Left cardiac atrium (tissue), 4 donors: ENCODE data around the gene PSME2. TPM values are rescaled to one million over a fixed set of nuclear protein-coding genes. Genes with fewer than 3 reads are reported as not detected.

Experiments used
- ATAC-seq, 2 donors: fragments of 200-7000 bp; cut with Tn5 transposase; one replicate each; pipeline ENCODE4 v1.9.1; 2020; ENCODE audit warnings: mild to moderate bottlenecking in 2 of 2, moderate library complexity in 2 of 2
- DNase-seq: peaks from one replicate; pipeline ENCODE4 v3.0.0-alpha.2; 2020
- intact Hi-C, 2 donors: fragments of 100-400 bp; cut with DNase I; formaldehyde crosslinking; loops; one replicate each; pipeline versions ENCODE4 v1.14.1 to v1.15.1; 2022 to 2023
- total RNA-seq, 2 donors: library from RNA; stranded (reverse); fragmentation: NEBNext Ultra II Directional; extraction: Animal tissue kit (Norgen Biotek cat#: 25700); gene quantifications; one replicate each; pipeline ENCODE4 v1.2.1, GENCODE V29; 2021
- donor health status: DM: no; HTN: yes; CAD: no.
- donor health status: DM: no; HTN: yes; CAD: no; lungs with severe emphysema.
- donor health status: DM: yes; HTN: yes; CAD: no.
- donor health status: Dilated cardiomyopathy.

PSME2 gene
- total RNA-seq, 2 donors from 2014 or later = 65.5 to 84.2 TPM

DNA sequence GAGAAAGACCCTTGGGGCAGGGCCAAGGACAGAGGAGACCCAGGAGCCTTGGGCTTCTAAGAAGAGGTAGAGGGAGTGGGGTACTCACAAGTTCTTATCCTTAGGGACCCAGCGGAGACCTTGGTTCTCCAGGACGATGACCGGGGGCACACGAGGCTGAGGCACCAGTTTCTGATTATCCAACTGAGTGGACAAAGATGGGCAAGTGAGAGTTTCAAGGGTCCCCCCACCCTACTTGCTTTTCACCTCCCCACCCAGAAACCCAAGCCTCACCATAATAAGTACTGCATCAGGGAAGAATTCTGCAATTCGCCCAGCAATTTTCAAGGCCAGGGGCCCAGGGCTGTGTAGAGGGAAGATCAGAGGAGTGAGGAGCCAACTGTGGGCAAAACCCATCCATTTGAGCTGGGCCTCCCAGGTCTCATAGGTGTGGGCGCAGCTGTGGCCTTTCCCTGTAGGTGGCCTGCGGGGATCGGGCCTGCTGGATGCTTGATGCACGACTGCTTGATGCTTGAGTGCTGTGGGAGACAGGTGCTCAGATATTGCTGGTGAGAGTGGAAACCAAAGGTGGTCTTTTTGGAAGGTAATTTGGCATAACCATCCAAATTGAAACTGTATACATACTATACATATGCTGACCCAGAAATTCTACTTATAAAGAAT, 7.0 kb downstream of the PSME2 start:
- DNase-seq (no peak), ATAC-seq (no peak)
- intact Hi-C loops = no loop called here

DNA sequence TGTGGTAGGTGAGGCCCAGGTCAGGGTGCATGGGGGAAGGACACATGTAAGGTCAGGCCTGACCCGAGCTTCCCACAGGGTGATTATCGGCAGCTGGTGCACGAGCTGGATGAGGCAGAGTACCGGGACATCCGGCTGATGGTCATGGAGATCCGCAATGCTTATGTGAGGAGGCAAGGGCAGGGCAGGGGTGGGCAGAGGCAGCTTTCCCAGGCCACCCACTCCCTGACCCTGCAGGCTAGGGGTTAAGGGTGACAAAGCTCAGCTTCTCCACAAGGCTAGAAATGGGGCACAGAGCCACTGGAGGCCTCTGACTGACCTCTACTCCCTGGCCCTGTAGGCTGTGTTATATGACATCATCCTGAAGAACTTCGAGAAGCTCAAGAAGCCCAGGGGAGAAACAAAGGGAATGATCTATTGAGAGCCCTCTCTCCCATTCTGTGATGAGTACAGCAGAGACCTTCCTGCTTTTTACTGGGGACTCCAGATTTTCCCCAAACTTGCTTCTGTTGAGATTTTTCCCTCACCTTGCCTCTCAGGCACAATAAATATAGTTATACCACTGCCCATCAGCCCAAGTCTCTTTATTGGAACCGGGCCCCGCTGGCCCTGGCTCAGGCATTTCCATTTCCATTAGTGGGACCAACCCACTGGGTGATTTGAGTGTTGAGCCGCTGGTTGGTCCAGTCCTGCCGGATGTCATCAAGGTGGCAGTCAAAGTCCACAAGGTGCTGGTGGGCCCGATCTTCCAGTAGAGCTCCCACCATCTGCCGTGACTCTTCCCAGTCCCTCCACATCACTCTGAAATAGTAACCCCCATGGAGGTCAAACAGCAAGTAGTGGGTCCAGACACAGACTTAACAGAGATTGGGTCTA, 7.8 kb downstream of the PSME2 start:
- ATAC-seq (no peak), DNase-seq (no peak)
- intact Hi-C loops = no loop called here

DNA sequence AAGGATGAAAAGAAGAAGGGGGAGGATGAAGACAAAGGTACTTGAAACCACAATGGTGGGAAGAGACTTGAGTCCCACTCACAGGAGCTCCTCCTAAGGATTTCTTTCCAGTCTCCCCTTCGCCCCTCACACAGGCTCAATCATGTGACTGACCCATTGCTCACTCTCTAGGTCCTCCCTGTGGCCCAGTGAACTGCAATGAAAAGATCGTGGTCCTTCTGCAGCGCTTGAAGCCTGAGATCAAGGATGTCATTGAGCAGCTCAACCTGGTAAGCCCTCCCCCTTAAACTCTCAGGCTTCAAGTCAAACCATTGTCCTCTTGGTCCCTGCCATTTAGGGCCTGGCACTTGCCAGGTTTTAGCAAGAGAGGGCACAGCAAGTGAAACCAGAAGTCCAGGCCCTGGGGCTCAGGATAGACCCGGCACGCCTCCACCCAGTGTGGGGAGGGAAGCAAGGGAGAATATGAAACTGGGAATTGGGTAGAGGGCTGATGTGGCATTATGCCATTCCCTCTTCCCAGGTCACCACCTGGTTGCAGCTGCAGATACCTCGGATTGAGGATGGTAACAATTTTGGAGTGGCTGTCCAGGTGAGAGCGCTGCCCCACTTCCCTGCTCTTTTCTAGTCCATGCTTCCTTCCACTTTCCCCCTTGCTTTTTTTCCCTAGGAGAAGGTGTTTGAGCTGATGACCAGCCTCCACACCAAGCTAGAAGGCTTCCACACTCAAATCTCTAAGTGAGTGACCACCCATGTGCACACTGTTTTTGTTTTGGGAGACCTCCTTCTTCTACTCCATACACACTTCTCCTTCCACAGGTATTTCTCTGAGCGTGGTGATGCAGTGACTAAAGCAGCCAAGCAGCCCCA, 8.6 kb downstream of the PSME2 start:
- ATAC-seq = no peak
- DNase-seq = no peak

DNA sequence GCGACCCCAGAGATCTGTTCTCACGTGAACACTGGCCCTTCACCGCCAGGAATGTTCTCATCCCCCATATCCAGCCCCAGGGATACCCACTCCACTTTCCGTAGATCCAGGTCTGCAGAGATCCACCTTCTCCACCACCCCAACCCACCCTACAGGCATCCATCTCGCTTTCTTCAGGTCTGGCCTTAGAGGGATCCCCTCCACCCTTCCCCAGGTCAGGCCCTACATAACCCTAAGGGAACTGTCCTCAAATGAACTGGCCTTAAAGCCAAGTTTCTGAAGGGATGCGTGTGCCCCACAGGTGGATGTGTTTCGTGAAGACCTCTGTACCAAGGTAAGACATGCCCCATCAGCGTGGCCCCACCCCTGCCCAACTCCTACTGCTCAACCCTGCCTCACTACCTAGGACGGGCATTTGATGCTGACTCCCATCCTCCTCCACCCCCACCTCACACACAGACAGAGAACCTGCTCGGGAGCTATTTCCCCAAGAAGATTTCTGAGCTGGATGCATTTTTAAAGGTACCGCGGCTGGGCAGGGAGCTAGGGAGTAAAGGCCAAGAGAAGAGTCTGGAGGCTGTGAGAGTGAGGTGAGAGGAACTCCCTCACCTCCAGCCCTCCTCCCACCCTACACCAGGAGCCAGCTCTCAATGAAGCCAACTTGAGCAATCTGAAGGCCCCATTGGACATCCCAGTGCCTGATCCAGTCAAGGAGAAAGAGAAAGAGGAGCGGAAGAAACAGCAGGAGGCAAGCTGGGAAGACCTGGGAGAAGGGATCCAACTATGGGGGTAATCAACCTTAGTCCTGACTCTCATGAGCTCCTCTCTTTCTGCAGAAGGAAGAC, 9.5 kb downstream of the PSME2 start:
- ATAC-seq (no peak), DNase-seq (no peak)
- intact Hi-C loops = no loop called here

More for the DNA sequence above, 8.6 kb downstream of the PSME2 start:
- intact Hi-C loops = no loop called here

DNA sequence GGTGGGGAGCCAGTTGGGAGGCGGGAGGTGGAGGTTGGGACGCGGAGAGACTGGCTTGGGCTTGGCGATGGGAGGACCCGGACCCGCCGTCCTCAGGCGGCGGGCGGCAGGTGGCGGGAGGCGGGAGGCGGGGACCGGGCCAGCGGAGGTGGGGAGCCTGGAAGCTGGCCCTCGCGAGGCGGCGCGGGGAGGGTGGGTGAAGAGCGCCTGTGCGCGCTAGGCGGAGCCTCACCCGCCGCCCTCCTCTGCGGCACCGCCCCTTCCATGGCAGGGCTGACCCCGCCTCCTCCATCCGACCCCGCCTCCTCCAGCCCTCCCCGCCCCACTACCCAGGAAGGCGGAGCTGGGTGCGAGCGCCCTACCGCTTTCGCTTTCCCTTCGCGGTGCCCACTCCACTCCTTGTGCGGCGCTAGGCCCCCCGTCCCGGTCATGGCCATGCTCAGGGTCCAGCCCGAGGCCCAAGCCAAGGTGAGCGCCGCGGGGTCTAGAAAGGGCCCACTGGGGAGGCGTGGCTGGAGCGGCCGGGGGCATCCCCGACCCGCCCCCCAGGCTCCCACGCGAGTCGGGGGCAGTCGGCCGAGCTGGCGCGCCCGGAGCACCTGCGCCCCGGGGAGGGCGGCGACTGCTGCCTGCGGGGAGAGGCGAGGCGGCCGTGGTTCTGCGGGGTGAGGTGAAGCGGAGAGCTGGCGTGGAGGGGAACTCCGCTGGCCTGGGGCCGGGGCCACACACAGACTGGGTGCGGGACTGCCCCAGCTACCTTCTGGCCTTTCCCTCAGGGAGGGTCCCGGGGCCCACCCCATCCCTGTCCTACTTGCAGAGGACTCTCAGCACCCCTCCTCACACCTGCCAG, 10.4 kb downstream of the PSME2 start, which contains the start of gene PSME1:
Gene PSME1, plus strand, starts transcription at position 361 of the 850 bp plus-strand sequence. Its CDS starts 69 bp downstream, at position 430.
- DNase-seq = peak; percentile 95
- intact Hi-C loops = no loop called here
- ATAC-seq = peak; percentile 95

DNA sequence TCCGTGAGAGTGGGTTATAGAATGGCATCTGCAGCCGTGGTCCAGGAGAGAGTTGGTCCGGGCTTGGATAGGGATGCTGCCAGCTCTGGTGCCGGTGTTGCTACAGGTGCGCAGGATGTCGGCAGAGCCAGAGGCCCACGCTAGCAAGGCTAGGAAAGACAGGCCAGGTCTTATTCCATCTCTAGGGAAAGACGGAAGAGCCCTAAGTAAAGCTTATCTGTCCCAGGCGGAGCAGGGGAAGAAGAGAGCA, 10.9 kb downstream of the PSME2 start:
- DNase-seq (no peak), ATAC-seq (no peak)
- intact Hi-C loops = no loop called here

DNA sequence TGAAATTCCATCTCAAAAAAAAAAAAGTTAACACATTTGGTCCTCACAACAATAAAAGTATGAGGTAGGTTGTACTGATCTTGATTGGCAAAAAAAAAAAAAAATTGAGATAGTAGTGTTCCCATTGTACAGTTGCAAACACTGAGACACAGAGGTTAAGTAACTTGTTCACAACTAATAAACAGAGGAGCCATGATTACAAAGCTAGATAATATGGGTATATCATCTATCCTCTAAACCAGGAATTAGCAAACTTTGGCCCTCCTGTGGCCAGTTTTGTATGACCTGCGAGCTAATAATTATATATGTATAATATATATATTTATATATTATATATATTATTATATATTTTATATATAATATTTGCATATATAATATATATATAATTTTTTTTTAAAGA, 12.7 kb downstream of the PSME2 start:
- no peak for ATAC-seq
- intact Hi-C loops = no loop called here
- DNase-seq = no peak

DNA sequence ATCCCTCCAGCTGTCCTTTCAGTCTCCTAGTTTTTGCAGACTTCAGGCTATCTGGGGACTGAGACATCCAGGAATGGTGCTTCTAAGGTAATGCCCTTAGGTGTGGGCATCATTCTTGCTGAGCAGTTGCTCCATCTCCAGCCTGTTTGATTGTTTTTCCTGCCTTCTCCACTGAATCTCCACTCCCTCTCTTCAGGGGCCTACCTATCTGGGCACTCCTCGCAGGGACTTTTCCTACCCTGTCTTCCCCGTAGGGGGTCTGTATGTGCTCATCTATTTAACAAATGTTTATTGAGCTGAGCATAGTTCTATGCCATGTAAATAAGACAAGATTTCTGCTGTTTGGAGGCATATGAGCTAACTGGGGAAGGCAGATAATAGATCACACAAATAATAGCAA, 13.4 kb downstream of the PSME2 start:
- DNase-seq = no peak
- no peak for ATAC-seq

DNA sequence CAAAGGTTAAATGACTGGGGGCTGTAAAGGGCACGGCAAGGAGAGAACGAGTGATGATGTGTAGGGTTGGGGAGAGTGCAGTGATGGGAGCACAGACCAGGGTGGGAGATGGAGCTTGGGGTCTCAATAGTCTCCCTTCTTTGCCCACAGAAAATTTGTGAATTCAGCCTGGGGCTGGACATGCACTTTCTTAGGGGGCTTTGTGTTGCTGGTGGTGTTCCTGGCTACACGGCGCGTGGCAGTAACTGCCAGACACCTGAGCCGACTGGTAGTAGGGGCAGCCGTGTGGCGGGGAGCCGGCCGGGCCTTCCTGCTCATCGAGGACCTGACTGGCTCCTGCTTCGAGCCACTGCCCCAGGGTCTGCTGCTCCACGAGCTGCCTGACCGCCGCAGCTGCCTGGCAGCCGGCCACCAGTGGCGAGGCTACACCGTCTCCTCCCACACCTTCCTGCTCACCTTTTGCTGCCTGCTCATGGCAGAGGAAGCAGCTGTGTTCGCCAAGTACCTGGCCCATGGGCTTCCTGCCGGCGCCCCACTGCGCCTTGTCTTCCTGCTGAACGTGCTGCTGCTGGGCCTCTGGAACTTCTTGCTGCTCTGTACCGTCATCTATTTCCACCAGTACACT, 14.2 kb downstream of the PSME2 start:
- ATAC-seq (no peak), DNase-seq (no peak)
- intact Hi-C loops = no loop called here

More for the DNA sequence above, 13.4 kb downstream of the PSME2 start:
- intact Hi-C loops = no loop called here

DNA sequence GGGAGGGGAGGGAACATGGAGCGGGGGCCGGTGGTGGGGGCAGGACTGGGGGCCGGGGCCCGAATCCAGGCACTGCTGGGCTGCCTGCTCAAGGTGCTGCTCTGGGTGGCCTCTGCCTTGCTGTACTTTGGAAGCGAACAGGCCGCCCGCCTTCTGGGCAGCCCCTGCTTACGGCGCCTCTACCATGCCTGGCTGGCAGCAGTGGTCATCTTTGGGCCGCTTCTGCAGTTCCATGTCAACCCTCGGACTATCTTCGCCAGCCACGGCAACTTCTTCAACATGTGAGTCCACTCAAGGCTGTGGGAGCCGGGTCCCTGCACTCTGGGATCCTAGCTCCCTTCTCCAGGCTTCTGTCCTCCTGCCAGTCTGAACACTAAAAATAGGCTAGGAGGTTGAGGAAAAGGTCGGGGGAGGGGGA, 14.9 kb downstream of the PSME2 start:
- intact Hi-C loops = no loop called here
- DNase-seq = no peak
- peak; percentile 1 to 5 for ATAC-seq

DNA sequence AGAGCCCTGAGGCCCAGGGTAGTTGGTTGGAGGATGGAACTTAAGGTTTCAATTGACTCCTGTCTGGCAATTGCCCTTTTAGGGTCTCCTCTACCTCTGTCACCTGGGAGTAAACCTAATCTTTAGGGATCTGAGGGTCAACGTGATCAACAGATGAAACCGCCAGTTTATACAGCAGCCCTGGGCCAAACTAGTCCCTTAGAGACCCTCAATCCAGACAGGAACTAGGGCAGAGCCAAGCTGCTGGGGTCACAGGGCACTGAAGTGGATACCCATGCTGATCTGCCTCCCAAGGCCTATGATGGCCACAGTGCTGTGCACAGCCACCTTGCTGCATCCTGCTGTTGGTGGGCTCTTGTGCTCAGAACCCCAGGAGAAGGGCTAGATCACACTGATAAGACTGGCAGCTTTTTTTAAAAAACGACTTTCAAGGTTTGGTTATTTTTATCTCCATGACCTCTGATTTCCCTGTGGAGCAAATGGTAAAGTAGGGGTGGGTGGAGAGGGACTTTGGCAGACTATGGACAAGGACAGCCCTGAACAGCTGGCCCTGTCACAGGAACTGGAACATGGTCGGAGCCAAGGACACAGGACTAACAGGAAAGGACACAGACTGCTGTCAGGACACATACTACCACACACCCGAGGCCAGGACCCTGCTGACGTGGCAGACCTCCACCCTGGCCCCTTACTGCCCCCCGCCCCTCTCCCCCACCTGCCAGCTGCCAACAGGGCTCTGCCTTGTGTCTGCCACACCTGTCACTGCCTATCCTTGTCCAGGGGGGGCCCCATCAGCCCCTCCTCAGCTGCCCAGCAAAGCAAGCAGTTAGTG, 15.5 kb downstream of the PSME2 start:
- ATAC-seq = peak; percentile 62 to 64
- peak; percentile 74 for DNase-seq
- intact Hi-C loops = no loop called here

DNA sequence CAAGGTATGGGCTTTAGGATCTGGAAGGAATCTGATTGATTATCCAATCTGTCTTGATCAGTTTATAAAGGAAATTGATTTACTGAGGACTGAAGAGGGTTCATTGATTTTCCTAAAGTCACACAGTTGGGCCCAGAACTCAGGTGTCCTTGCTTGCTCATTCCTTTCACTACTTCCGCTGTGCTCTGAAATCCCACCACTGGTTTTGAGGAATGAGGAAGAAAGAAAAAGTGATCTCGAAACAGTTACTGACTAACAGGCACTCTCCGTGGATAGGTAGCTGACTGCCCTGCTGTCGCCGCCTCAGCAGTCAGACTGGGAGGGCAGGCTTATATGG, 16.1 kb downstream of the PSME2 start, which contains the start of gene FITM1:
Gene FITM1, plus strand, starts transcription at position 280 of the 337 bp plus-strand sequence. CDS start 905 bp downstream, outside the sequence.
- intact Hi-C loops = no loop called here
- DNase-seq = no peak
- no peak for ATAC-seq

DNA sequence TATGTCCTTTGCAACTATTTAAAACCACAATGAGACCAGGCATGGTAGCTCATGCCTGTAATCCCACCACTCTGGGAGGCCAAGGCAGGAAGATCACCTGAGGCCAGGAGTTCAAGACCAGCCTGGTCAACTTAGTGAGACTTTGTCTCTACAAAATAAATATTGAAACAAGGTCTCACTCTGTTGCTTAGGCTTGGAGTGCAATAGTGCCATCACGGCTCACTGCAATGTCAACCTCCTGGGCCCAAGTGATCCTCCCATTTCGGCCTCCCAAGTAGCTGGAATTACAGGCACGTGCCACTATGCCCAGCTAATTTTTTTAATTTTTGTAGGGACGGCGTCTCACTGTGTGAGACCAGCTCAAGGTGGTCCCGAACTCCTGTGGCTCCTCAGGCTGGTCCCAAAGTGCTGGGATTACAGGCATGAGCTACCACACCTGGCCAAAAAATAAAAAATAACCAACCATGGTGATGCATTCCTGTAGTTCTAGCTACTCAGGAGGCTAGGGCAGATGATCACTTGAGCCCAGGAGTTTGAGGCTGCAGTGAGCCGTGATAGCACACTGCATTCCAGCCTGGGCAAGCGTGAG, 16.9 kb downstream of the PSME2 start:
- no peak for ATAC-seq
- intact Hi-C loops = no loop called here
- DNase-seq = no peak

DNA sequence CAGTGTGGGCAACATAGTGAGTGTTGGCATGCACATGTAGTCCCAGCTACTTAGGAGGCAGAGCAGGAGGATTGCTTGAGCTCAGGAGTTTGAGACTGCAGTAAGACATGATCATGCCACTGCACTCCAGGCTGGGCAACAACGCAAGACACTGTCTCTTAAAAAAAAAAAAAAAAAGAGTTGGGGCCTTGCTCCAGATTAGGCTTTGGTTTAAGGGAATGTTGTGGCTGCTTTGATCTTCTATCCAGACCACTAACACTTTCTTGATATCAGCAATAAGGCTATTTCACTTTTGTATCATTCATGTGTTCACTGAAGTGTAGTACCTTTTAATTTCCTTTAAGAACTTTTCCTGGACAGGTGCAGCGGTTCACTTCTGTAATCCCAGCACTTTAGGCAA, 18.7 kb downstream of the PSME2 start:
- no peak for ATAC-seq
- DNase-seq = no peak
- intact Hi-C loops = no loop called here

DNA sequence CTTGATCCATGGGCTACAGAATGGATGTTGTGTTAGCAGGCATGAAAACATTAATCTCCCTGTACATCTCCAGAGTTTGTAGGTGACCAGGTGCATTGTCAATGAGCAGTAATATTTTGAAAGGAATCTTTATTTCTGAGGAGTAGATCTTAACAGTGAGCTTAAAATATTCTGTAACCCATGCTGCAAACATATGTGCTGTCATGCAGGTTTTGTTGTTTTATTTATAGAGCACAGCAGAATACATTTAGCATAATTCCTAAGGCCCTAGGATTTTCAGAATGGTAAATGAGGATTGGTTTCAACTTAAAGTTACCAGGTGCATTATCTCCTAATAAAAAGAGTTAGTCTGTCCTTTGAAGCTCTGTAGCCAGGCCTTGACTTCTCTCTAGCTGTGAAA, 19.5 kb downstream of the PSME2 start:
- intact Hi-C loops = no loop called here
- DNase-seq (no peak), ATAC-seq (no peak)
